ENCODE results near the gene BTBD2.

BTBD2 gene
- 9.4 to 66.3 (median 52.5) reads per million in 3 experiments for total RNA-seq

DNA sequence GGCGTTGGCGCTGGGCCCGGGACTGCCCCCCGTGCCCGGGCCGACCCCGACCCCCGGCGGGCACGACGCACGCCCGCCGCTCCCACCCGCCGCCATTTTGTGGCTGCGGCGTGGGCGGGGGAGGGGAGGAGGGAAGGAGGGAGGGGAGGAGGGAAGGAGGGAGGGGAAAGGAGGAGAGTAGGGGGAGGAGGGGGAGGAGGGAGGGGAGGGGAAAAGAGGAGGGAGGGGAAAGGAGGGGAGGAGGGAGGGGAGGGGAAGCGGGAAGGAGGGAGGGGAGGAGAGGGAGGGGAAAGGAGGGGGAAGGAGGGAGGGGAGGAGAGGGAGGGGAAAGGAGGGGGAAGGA, at the start of gene BTBD2:
TSS of gene BTBD2 (minus strand) at position 107 of the 343 bp plus-strand sequence. CDS start at position 96, 11 bp downstream.
- peak; percentile 24 for DNase-seq

GRCh38 chr19:2064788-2065524, 49.4 kb upstream of the BTBD2 start:
- no peak for DNase-seq

GRCh38 chr19:2064395-2064787, 48.9 kb upstream of the BTBD2 start:
- no peak for DNase-seq

GRCh38 chr19:2063824-2064223, 48.3 kb upstream of the BTBD2 start:
- no peak for DNase-seq

DNA sequence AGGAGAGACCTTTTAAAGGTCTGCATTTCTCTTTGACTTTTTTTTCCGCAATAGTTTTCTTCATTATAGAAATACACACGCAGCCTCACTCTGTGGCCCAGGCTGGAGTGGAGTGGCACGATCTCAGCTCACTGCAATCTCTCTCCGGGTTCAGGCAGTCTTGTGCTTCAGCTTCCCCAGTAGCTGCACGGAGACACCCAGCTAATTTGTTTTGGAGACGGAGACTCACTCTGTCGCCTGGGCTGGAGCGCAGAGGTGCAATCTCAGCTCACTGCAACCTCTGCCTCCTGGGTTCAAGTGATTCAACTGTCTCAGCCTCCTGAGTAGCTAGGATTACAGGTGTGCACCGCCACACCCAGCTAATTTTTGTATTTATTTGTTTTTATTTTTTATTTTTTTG, 47.3 kb upstream of the BTBD2 start:
- no peak for DNase-seq

- DNase-seq: no peak
Observed at GRCh38 chr19:2062389-2062729, 46.8 kb upstream of the BTBD2 start.

DNA sequence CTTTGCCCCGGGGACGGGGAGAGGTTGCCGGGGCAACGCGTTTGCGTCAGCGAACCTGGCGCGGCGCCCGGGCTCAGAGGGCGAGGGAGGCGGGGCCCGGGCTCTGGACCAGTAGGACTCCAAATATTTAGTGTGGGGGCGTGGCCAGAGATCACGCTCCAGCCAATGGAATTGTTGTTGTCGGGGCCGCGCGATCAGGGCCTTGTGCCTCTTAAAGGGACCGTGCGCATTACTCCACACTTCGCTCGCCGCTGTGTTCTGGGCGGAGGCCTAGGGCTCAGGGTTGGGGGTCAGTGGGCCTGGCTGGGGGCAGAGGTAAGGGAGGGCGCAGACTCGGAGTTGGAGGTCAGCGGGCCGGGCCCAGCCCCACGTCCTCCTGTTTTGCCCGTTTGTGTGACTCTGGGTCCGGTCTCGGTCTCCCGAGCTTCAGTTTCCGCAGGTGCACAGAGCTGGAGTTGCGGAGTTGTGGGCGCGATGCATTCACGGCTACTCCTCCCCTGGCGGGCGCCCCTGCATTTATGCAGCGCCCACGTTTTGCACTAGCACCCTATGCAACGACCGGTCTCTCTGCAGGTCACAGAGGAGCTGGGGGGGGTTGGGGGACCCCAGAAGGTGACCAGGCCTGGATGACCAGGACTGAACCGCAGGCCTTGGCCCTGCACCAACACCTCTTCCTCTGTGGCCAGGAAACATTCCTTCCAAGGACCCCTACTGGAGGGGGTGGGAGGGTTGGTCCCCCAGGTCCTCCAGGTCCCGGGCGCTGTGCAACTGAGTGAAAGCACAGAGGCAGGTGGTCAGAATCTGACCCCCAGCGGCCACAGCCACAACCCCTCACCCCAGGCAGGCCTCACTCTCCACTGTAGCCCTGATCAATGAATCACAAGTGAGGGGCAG, 46.2 kb upstream of the BTBD2 start:
- peak; percentile 99 for DNase-seq

DNA sequence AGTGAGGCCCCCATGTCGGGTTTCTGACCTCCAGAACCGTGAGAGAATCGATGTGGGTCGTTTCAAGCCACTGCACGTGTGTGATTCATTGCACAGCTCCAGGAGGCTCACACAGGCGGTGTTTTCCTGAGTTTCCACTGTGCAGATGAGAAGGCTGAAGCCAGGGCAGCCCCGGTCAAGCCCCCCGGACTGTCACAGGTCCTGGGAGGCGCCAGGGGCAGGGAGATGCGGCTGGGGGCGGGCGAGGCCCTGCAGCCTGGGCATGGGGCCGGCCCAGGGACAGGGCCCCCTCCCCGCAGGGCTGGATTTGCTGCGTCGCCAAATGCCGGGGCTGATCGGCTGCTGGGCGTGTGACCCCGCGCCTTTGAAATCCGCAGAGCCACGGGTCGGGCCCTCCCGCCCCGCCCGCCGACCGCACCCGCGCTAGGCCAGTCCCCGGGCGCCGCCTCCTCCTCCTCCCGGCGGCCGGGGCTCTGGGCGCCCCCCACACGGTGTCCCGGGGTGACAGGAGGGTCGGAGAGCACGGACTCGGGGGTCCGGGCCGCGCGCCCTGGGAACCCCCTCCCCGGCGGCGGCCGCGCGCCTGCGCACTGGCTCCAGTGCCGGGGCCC, 45.5 kb upstream of the BTBD2 start:
- DNase-seq: no peak

DNA sequence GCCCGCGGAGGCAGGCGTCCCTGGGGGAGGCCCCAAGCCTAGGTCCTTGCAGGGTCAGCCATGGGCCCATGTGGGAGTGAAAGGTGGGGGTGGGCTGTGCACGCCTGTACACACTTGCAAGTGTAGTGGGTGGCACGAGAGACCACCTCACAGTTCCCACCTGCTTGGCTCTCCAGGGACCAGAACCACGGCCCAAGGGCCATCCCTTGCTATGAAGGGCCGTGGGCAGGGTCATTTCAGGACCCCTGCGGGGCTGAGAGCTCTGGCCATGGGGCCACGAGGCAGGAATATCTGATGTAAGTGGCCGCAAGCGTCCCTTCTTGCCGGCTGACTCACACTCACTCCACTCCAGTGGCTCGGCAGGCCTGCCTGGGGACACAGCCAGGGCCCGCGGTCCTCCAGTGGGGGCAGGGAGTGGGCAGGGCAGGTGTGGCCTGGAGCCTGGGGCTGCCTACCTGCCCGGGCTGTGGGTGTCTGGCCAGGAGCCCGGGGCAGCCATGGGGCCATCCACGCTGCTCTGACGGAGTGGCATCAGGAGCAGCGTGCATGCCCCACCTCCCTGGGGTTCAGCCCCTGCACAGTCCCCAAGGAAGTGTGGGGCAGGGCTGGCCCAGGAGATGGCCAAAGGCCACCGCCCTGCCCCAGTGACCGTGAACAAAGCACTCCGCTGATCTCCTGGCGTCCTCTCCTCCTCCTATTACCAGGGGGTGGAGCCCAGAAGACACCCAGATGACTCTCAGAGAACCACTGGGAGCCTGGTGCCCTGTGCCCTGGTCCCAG, 44.1 kb upstream of the BTBD2 start:
- no peak for DNase-seq

- DNase-seq: no peak
Observed at GRCh38 chr19:2058570-2059421, 43.3 kb upstream of the BTBD2 start.

DNA sequence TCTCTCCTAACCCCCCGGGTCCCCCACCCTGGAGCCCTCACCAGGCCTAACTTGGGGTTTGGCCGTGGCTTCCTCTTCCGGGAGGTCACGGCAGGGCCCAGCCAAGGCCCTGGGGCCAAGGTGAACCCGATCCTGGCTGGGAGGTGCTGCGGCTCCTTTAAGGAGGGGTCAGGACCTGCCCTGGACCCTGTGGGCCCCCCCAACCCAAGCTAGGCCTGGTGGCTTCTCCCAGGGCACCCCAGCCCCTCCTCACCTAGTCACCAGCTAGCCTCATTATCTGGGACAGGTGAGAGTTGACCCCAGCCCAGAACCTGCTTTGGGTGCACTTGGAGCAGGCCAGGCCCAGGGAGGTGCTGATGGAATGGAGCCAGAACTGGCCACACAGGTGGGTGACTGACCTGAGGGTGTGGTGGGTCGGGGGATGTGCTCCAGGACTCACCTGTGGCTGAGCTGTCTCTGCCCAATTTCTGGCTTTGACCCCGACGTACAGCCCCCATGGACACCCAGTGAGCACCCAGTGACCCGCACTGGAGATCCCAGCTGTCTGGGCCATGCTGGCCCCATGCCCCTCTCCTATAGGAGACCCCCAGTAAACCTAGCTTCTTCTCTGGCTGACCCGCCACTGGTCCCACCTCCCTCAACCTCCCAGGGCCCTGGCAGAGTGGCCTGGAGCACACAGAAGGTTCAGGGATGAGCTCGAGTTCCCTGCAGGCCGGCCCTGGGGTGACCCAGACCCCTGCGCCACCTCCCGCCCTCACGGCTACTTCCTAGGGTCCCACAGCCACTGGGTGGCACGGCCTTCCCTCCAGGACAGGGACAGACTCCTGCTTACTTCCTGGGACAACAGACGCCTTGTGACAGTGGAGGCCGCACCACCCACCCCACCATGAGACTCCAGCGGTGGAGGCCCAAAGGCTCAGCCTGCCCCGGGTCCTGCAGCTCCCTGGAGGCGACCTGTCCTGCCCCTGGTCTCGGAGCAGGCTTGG, 42.3 kb upstream of the BTBD2 start:
- no peak for DNase-seq

- DNase-seq: no peak
Observed at GRCh38 chr19:2056837-2057192, 41.3 kb upstream of the BTBD2 start.

DNA sequence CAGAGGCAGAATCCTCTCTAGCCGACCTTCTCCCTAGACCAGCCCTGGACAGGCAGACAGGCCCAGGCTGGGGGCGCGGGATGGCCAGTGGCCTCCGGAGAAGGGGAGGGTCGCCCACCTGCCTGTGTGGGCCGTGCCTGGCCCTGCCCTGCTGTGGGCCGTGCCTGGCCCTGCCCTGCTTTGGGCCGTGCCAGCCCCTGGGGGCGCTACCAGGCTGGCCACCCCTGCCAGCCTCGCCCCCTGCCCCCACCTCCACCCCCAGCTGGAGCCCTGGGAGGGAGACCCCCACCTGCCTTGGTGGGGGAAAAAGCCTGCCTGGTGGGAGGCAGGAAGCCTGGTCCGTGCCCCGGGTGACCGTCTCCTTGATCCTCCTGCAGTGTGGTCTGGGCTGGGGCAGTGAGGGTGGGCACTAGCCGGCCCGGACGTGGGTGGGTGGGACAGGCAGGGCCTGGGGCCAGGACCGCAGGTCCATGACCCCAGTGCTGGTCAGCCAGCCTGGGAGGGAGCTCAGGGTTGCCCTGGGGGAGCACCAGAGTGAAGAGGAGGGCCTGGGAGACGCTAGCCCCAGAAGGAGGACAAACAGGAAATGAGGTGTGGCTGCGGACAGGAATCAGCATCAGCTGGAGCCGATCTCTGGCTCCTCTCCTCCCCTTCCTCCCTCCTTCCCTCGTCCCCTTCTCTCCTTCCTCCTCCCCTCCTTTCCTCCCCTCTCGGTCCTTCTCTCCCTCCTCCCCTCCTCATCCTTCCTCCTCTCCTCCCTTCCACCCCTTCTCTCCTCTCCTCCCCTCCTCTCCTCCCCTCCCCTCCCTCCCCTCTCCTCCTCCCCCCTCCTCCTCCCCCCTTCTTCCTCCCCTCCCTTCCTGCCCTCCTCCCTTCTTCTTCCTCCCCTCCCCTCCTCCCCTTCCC, 40.7 kb upstream of the BTBD2 start:
- DNase-seq: no peak

DNA sequence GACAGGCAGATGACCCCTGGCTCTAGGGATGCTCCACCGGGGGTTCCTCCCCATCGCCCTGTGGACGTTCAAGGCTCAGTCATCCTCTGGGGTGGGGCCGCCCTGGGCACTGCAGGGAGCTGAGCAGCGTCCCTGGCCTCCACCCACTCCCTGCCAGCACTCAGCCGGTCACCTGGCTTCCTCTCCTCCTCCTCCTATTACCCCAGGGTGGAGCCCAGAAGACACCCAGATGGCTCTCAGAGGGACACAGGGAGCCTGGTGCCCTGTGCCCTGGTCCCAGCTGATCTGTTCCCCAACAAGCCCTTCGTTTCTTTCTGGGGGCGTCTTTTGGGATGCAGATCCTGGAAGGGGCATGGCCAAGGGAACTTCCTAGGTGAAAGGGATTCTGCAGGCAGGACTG, 39.2 kb upstream of the BTBD2 start:
- DNase-seq: no peak

DNA sequence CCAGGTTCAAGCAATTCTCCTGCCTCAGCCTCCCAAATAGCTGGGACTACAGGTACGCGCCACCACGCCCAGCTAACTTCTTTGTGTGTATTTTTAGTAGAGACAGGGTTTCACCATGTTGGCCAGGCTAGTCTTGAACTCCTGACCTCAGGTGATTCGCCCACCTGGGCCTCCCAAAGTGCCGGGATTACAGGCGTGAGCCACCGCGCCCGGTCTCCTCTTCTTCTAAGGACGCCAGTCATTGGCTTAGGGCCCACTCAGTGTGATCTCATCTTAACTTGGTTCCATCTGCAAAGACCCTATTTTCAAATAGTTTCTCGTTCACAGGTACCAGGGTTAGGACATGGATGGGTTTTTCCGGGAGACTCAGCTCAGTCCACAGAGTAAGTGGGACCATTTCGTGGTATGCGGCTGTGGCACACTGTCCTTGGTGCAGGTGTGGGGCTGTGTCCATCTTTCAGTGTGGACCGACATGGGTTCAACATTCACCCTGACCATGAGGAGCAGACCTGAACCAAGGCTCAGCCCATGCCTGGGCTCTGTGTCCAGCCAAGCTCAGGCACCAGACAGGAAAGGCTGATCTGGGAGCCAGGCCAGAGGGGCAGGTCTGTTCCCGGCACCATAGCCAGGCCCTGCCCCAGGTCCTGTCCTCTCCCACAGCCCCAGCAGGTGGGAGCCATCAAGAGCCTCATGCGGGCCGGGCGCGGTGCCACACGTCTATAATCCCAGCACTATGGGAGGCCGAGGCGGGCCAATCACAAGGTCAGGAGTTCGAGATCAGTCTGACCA, 38.3 kb upstream of the BTBD2 start:
- no peak for DNase-seq

GRCh38 chr19:2051773-2052704, 36.5 kb upstream of the BTBD2 start:
- DNase-seq: peak; percentile 55

DNA sequence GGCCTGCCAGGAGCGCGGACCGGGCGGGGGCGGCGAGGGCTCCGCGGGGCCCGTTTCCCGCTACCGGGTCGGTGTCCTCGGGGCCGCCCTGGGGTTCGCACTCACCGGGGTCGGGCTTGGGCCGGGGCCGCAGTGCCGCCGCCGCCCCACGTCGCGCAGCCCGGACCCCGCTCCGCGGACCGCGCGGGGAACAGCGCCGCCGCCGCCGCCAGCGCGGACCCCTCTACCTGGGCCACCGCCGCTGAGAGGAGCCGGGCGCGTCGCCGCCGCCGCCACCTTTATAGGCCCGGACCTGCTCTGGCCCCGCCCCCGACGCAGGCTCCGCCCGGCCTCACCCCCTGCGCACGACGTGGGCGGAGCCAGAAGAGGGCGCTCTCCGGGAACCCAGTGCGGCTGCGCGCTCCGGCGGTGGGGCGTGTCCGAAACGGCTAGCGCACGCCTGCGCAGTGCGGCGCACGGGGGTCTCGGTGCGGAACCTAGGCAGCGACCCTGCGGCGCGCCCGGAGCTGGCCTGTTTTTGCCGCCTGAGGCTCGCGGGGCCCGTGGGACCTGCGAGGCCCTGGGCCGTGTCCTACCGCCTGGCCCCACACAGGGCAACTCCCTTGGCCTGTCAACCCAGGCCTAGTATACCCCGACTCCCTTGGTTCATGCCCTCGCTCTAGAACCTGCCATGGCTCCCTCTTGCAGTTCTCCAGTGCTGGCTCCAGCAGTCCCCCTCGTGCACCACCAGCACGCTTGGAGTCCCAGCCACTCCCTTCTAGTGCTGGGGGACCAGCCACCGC, 35.7 kb upstream of the BTBD2 start, which contains the start of gene MKNK2:
TSS of gene MKNK2 (minus strand) at position 254 of the 782 bp plus-strand sequence. CDS start 393 bp downstream, outside the sequence.
- peak; percentile 91 for DNase-seq

Data from central memory CD4-positive, alpha-beta T cell (primary cell).